ENCODE data around the gene RNF220.

The RNF220 gene

GRCh38 chr1:44619261-44619900 is 214.3 kb downstream of the RNF220 start:
- H3K27me3 ChIP-seq (ENCODE audit: control insufficient read depth, low read length) = peaks cover 6% of the 10 kb centered on the region; the same call in 1 of the 2 replicates
- no peaks in the 10 kb centered on the region for H3K9me3 ChIP-seq (ENCODE audit: control insufficient read depth, insufficient read depth, low read length)
- H3F3A ChIP-seq (ENCODE audit: control insufficient read depth, insufficient read depth) = no peaks in the 10 kb centered on the region
- no peak overlapping the region for H3K4me2 ChIP-seq (ENCODE audit: low read length)
- H3K4me1 ChIP-seq (ENCODE audit: control insufficient read depth, low read length) = no peaks in the 10 kb centered on the region
- H3K79me2 ChIP-seq (ENCODE audit: control insufficient read depth, low read length) = no peaks in the 10 kb centered on the region
- H3K4me3 ChIP-seq (ENCODE audit: low read length) = no peak overlapping the region
- no peaks in the 10 kb centered on the region for H3K36me3 ChIP-seq (ENCODE audit: control insufficient read depth, low read length)
- H4K20me1 ChIP-seq (ENCODE audit: control insufficient read depth, insufficient read depth, low read depth, low read length) = no peaks in the 10 kb centered on the region
- H3K27ac ChIP-seq (ENCODE audit: low read depth, low read length) = no peak overlapping the region
- no peak for TF ChIP-seq EZH2phosphoT487 (IDR thresholded peaks at IDR 0.05; ENCODE audit: borderline replicate concordance, low read length)
- TF ChIP-seq, protein P1, sequence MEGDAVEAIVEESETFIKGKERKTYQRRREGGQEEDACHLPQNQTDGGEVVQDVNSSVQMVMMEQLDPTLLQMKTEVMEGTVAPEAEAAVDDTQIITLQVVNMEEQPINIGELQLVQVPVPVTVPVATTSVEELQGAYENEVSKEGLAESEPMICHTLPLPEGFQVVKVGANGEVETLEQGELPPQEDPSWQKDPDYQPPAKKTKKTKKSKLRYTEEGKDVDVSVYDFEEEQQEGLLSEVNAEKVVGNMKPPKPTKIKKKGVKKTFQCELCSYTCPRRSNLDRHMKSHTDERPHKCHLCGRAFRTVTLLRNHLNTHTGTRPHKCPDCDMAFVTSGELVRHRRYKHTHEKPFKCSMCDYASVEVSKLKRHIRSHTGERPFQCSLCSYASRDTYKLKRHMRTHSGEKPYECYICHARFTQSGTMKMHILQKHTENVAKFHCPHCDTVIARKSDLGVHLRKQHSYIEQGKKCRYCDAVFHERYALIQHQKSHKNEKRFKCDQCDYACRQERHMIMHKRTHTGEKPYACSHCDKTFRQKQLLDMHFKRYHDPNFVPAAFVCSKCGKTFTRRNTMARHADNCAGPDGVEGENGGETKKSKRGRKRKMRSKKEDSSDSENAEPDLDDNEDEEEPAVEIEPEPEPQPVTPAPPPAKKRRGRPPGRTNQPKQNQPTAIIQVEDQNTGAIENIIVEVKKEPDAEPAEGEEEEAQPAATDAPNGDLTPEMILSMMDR (IDR thresholded peaks at IDR 0.05; ENCODE audit: low read depth, low read length, poor library complexity, severe bottlenecking) = no peak
- H3K9me2 ChIP-seq (replicated peaks; ENCODE audit: control insufficient read depth, low read length) = no peaks in the 10 kb centered on the region

DNA sequence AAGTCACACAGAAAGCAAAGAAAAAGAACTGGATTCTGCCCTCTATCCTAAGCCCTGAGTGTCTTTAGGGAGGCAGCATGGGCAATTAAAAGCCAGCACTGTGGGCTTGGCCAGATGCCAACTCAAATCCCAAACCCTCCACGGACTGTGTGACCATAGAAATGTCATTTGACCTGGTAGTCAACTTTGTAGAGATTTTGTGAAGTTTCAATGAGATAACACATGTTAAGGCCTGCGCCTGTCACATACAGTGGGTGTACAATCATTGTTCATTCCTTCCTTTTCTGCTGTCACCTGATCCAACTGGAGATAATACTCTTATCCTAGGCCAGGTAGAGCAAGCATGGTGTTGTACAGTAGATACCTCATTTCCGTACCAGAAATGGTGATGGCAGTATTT is 215.0 kb downstream of the RNF220 start:
- TF ChIP-seq, protein P1 (IDR thresholded peaks at IDR 0.05; ENCODE audit: low read depth, low read length, poor library complexity, severe bottlenecking) = no peak
- TF ChIP-seq EZH2phosphoT487 (IDR thresholded peaks at IDR 0.05; ENCODE audit: borderline replicate concordance, low read length) = no peak
- Histone ChIP-seq H3K4me2 (ENCODE audit: low read length) (no peak overlapping the region), H3K27ac (ENCODE audit: low read depth, low read length) (no peak overlapping the region)

GRCh38 chr1:44621841-44622286 is 216.8 kb downstream of the RNF220 start:
- Histone ChIP-seq H3K79me2 (ENCODE audit: control insufficient read depth, low read length) (no peaks in the 10 kb centered on the region), H3K27me3 (ENCODE audit: control insufficient read depth, low read length) (peaks cover 6% of the 10 kb centered on the region; the same call in 1 of the 2 replicates), H3K9me2 (replicated peaks; ENCODE audit: control insufficient read depth, low read length) (no peaks in the 10 kb centered on the region), H3K27ac (ENCODE audit: low read depth, low read length) (no peak overlapping the region), H4K20me1 (ENCODE audit: control insufficient read depth, insufficient read depth, low read depth, low read length) (no peaks in the 10 kb centered on the region), H3K4me2 (ENCODE audit: low read length) (no peak overlapping the region), H3K4me3 (ENCODE audit: low read length) (no peak overlapping the region), H3K9me3 (ENCODE audit: control insufficient read depth, insufficient read depth, low read length) (no peaks in the 10 kb centered on the region), H3K4me1 (ENCODE audit: control insufficient read depth, low read length) (no peaks in the 10 kb centered on the region), H3K36me3 (ENCODE audit: control insufficient read depth, low read length) (no peaks in the 10 kb centered on the region), H3F3A (ENCODE audit: control insufficient read depth, insufficient read depth) (no peaks in the 10 kb centered on the region)
- TF ChIP-seq, protein P1 (IDR thresholded peaks at IDR 0.05; ENCODE audit: low read depth, low read length, poor library complexity, severe bottlenecking) = no peak
- TF ChIP-seq EZH2phosphoT487 (IDR thresholded peaks at IDR 0.05; ENCODE audit: borderline replicate concordance, low read length) = no peak

More for the DNA sequence above, 215.0 kb downstream of the RNF220 start:
- Histone ChIP-seq H3K4me3 (ENCODE audit: low read length) (no peak overlapping the region), H3F3A (ENCODE audit: control insufficient read depth, insufficient read depth) (no peaks in the 10 kb centered on the region), H4K20me1 (ENCODE audit: control insufficient read depth, insufficient read depth, low read depth, low read length) (no peaks in the 10 kb centered on the region), H3K79me2 (ENCODE audit: control insufficient read depth, low read length) (no peaks in the 10 kb centered on the region), H3K4me1 (ENCODE audit: control insufficient read depth, low read length) (no peaks in the 10 kb centered on the region), H3K27me3 (ENCODE audit: control insufficient read depth, low read length) (peaks cover 6% of the 10 kb centered on the region; the same call in 1 of the 2 replicates), H3K9me2 (replicated peaks; ENCODE audit: control insufficient read depth, low read length) (no peaks in the 10 kb centered on the region), H3K36me3 (ENCODE audit: control insufficient read depth, low read length) (no peaks in the 10 kb centered on the region), H3K9me3 (ENCODE audit: control insufficient read depth, insufficient read depth, low read length) (no peaks in the 10 kb centered on the region)
